ENCODE results near the gene MXRA8.
"Not testable (repeated sequence)": the region's sequence is repeated elsewhere in the genome, so short reads cannot be mapped to it uniquely, and the experiment has no call there.

DNA sequence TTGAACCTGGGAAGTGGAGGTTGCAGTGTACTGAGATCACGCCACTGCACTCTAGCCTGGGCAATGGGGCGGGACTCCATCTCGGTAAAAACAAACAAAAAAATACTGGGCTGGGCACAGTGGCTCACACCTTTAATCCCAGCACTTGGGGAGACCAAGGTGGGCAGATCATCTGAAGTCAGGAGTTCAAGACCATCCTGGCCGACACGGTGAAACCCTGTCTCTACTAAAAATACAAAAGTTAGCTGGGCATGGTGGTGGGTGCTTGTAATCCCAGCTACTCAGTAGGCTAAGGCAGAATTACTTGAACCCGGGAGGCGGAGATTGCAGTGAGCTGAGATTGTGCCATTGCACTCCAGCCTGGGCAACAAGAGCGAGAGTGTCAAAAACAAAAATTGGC, 42.2 kb downstream of the MXRA8 start:
- TF ChIP-seq, protein P1, sequence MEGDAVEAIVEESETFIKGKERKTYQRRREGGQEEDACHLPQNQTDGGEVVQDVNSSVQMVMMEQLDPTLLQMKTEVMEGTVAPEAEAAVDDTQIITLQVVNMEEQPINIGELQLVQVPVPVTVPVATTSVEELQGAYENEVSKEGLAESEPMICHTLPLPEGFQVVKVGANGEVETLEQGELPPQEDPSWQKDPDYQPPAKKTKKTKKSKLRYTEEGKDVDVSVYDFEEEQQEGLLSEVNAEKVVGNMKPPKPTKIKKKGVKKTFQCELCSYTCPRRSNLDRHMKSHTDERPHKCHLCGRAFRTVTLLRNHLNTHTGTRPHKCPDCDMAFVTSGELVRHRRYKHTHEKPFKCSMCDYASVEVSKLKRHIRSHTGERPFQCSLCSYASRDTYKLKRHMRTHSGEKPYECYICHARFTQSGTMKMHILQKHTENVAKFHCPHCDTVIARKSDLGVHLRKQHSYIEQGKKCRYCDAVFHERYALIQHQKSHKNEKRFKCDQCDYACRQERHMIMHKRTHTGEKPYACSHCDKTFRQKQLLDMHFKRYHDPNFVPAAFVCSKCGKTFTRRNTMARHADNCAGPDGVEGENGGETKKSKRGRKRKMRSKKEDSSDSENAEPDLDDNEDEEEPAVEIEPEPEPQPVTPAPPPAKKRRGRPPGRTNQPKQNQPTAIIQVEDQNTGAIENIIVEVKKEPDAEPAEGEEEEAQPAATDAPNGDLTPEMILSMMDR (IDR thresholded peaks at IDR 0.05; ENCODE audit: insufficient read depth, low read length, poor library complexity, severe bottlenecking), result not testable (repeated sequence)
- not testable (repeated sequence) for TF ChIP-seq EZH2phosphoT487 (conservative IDR thresholded peaks at IDR 0.05; ENCODE audit: low read length)
